Caki2 (cell line): ENCODE data around the gene MTMR12. TPM values are rescaled to one million over a fixed set of nuclear protein-coding genes. Genes with fewer than 3 reads are reported as not detected.
A peak's percentile ranks its signal among the peaks of the same experiment; 100 is the strongest.
"Not testable (repeated sequence)": the region's sequence is repeated elsewhere in the genome, so short reads cannot be mapped to it uniquely, and the experiment has no call there.

Experiments used
- DNase-seq: peaks from one replicate; pipeline ENCODE4 v3.0.0-alpha.2; 2015; ENCODE audit warnings: low read depth
- in situ Hi-C: cut with HindIII; loops from 2 replicates; pipeline ENCODE4 v1.10.0; 2016; ENCODE audit warnings: low sequenced_read_pairs, low pct_unique_long_range_greater_than_20kb, mixed read lengths
- total RNA-seq: library from RNA; depleted of rRNA; stranded (reverse); fragments of >200 nt; shearing (Covaris generic); gene quantifications from 2 replicates; pipeline ENCODE4 v1.2.3, GENCODE V29; 2014; ENCODE audit warnings: low replicate concordance

Gene MTMR12
- total RNA-seq, 1 experiment from 2014 or later = 9.5 TPM

DNA sequence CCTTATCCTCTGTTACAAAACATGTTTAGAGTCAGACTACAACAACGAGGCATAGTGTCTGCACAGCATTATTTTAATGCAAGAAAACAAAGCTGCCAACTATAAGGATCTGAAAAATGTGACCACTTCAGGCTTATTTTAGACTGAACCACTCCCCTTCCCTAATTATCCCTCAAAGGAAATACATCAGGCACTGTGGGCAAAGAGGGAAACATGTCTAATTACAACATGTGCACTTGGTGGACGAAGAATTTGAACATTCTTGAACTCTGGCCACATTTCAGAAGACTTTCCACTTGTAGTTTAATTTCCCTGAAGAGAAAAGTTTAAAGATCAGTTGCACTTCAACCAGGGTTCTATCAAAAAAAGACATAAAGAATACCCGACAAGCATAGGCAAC, 3.8 kb downstream of the MTMR12 start:
- no peak for DNase-seq
- in situ Hi-C loops = no loop called here

DNA sequence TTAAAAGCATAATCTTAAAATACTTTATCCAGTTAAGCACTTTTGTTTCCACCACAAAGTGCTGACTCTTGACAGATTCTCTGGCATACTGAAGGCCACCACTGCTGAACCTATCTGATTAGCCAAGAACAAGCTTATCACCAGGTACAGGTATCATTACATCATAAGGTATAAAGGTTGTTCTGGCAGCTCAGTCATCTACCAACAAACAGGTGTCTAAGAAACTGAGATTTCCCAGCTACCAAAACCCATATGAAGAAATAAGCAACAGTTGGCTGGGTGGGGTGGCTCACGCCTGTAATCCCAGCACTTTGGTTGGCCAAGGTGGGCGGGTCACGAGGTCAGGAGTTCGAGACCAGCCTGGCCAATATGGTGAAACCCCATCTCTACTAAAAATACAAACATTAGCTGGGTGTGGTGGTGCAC, 5.0 kb downstream of the MTMR12 start:
- in situ Hi-C loops = no loop called here
- DNase-seq = no peak

DNA sequence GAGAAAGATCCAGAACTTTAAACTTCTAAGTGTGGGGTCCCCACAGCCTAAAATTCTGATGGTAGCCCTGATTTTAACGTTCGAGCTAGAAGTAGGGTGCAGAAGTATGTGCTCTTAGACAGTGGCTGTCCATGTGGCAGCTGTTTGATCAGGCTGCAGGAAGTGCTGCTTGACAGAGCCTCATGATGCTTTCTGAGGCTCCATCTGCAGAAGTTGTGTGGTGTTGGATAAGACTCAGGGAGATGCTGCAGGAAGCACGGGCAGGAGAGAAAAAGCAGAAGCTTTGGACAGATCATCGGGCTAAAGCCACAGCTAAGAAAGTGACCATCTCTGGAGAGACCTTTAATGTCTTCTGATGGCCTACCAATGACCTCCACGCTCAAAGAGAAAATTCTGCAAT, 8.1 kb downstream of the MTMR12 start:
- DNase-seq = no peak
- in situ Hi-C loops = no loop called here

DNA sequence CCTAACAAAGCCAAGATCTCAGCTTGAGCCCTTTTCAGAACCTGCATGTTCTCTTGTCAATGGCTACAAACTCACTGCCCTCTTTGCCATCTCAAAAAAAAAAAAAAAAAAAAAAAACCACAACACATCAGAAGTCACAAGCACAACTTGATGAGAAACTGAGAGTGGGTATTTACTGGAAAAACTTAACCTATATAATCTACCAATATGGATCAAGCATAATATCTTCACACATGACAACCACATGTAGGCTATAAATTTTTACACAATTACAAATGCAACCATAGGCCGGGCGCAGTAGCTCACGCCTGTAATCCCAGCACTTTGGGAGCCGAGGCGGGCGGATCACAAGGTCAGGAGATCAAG, 9.0 kb downstream of the MTMR12 start:
- in situ Hi-C loops = no loop called here
- no peak for DNase-seq

DNA sequence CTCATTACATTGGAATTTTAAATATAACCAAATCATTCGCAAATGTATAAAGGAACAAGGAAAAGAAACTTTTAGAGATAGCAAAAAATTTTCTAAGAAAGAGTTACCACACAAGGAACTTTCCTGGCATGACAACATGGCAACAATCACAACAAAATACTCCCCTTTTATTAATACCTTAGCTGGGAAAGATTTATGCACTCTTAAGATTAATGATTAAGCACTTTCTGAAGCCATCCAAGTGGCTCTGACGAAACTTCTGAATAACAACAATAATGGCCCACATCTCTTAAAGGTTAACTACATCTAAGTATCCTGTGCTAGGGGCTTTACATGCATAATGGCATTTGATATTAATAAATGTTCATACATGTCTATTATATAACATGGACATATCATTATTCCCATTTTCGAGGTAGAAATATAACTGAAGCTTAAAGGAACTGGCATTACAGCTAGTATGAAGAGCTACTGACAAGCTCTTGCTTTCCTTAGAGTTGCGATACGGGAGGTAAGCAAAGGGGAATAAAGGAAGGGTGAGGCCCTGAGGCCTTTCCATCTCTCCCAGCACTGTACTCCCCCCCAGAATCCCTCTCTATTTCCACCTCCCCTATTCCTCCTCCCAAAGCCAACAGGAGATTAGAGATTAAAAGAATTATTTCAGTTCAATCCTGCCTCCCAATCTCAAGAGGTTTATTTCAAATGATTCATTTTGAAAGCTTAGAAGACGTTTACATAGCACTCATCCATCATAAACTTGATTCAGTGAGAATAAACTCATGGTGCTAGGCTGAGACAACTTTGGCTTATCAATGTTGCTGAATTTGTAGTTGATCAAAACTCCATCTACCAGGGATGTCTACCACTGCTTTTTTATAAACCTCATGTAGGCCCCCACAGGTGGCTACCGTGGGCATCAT, 9.6 kb downstream of the MTMR12 start:
- in situ Hi-C loops = no loop called here
- peak; percentile 69 for DNase-seq

DNA sequence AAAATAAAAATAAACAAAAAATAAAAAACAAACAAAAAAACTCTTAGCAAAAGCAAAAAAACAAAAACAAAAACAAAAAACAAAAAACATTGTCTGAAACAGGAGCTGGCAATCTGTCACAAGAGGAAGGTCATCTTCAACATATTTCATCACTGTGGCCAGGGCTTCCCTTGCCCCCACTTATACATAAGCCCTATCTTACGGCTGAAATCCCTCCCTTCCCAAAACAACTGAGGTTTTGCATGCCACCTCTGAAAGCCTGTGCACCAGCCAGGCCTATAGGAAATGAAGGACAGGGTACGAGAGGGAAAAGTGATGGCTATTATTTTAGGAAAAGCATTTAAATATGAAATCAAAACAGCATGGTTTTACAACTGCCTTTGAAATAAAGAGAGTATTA, 10.8 kb downstream of the MTMR12 start:
- no peak for DNase-seq
- in situ Hi-C loops = no loop called here

DNA sequence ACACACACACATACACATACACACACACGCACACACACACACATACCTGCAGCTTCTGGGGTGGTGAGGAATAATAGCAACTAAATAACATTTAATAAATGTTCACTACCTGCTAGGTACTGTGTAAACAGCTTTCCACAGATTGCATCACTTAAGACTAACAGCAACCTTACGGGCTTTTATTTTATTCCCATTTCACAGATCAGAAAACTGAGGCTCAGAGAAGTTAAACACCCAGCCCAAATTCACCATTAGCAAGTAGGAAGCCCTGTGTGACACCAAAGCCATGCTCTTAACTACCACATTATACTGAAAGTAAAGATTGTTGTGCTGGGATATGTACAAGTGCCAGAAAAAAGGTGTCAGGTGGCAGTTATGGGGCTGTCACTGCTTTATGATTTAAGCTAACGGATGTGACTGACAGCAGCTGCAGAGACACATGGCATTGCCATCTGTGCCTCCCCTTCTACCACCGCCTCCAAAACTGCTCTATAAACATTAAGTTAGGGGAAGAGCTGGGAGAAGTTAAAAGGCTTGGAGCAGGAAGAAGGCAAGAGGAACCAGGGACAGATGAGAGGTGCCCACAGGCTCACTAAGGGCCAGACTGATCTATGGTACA, 13.6 kb downstream of the MTMR12 start:
- in situ Hi-C loops = no loop called here
- DNase-seq = no peak

DNA sequence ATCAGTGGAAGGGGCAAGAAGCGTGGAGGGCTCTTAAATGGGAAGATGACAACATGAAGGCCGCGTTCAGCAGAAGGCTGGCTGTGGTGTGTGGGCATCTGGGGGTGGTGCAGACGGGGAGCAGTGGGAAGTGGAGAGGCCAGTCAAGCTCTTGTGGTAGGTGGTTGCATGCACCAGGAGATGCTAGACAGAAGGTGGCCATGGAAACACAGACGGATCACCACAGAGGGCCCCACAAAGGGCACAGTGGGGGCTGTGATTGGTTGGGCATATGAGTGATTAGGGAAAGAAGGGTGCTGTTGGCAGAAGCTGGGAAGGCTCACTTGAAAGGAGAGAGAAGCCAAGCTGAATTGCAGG, 14.7 kb downstream of the MTMR12 start:
- in situ Hi-C loops = no loop called here
- DNase-seq = no peak

DNA sequence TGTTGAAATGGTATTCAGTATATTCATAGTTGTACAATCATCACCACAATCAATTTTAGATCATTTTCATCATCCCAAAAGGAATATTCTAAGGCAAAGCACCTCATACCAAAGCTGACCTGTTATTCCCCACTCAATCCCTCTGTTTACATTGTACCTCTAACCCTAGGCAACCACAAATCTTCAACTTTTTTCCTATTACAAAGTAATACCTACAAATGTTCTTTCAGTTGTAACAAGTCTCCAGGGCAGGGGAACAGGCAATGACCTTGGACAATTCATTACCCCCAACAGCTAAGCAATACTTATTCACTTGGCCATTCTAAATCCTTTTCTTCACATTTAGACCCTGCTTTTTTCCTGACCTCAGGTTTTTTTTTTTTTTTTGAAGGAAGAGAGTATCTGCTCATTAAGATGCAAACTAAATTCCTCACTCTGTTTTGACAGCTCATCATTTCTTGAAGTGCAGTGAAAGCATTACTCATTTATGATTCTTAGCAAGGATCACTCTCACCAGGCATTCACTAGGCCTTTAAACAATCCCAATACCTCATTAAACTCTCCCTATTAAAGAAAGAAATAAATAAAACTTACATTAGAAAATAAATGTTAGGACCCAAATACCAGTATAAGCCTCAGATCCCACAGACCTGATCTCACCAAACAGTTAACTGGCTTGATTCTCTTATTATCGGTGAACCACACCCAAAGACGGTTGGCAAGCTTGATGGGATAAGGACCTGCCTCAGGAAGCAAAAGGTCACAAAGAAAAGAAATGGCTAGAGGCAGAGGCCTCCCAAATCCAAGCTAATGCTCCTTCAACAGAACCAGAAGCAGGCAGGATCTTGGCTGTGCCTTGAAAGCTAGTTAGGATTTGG, 15.3 kb downstream of the MTMR12 start:
- in situ Hi-C loops = no loop called here
- no peak for DNase-seq

DNA sequence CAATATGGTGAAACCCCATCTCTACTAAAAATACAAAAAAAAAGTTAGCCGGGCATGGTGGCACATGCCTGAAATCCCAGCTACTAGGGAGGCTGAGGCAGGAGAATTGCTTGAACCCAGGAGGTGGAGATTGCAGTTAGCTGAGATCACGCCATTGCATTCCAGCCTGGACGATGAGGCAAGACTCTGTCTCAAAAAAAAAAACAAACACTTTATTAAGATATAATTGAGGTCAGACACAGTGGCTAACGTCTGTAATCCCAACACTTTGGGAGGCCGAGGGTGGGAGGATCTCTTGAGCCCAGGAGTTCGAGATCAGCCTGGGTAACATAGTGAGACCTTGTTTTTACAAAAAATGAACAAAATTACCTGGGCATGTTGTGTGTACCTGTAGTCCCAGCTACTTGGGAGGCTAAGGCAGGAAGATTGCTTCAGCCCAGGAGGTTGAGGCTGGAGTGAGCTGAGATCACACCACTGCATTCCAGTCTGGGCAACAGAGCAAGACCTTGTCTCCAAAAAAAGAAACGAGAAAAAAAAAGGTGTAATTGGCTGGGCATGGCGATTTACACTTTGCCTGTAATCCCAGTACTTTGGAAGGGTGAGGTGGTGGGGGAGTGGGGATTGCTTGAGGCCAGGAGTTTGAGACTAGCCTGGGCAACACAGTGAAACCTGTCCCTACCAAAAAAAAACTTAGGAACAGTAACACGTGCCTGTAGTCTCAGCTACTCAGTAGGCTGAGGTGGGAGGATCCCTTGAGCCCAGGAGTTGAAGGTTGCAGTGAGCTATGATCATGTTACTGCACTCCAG, 16.6 kb downstream of the MTMR12 start:
- in situ Hi-C loops, DNase-seq: not testable (repeated sequence)

DNA sequence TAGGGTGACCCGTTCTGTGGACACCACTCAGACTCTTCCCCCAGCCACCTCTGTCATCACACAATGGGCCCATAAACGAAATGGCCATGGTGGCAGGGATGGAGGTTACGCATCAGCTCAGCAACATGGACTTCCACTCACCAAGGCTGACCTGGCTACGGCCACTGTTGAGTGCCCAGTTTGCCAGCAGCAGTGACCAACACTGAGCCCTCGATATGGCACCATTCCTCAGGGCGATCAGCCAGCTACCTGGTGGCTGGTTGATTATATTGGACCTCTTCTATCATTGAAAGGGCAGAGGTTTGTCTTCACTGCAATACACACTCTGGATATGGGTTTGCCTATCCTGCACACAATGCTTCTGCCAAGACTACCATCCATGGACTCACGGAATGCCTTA, 21.1 kb downstream of the MTMR12 start:
- no peak for DNase-seq
- in situ Hi-C loops = no loop called here

DNA sequence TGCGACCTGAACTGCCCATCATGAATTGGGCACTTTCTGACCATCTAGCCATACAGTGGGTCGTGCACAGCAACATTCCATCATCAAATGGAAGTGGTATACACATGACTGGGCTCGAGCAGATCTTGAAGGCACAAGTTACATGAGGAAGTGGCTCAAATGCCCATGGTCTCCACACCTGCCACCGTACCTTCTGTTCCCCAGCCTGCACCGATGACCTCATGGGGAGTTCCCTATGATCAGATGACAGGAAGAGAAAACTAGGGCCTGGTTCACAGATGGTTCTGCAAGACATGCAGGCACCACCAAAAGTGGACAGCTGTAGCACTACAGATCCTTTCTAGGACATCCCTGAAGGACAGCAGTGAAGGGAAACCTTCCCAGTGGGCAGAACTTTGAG, 21.8 kb downstream of the MTMR12 start:
- in situ Hi-C loops = no loop called here

DNA sequence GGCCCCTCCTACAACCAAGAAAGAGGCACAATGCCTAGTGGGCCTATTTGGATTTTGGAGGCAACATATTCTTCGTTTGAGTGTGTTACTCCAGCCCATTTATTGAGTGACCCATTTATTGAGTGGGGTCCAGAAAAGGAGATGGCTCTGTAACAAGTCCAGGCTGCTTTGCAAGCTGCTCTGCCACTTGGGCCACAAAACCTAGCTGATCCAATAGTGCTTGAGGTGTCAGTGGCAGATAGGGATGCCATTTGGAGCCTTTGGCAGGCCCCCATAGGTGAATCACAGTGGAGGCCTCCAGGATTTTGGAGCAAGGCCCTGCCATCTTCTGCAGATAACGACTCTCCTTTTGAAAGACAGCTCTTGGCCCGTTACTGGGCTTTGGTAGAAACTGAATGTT, 22.2 kb downstream of the MTMR12 start:
- DNase-seq, in situ Hi-C loops: not testable (repeated sequence)

More for the DNA sequence above, 21.8 kb downstream of the MTMR12 start:
- no peak for DNase-seq

DNA sequence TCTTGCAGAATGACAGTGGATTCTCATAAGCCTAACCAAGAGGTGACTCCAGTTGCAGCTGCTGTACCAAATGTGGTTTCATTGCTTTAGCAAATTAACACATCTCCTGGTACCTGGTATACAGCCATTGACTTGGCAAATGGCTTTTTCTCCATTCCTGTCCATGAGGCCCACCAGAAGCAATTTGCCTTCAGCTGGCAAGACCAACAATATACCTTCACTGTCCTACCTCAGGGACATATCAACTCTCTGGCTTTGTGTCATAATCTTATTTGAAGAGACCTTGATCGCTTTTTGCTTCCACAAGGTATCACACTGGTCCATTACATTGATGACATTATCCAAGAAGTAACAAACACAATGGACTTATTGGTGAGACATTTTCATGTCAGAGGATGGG, 22.8 kb downstream of the MTMR12 start:
- in situ Hi-C loops, DNase-seq: not testable (repeated sequence)

DNA sequence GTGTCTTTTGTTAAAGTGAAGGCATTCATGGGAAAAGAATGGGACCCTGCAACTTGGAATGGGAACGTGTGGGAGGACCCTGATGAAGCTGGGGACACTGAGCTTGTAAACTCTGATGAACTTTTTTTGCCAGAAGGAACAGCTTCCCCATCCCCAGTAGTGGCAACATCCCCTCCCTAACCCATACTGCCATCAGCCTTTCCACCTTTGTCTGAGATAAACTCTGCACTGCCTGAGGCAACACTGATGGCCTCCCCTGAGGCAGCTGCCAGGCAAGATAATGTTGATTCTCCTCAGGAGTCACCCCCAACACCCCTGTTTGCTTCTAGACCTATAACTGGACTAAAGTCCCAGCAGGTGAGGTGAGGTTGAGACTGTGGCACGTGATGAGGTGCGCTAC, 24.6 kb downstream of the MTMR12 start:
- DNase-seq, in situ Hi-C loops: not testable (repeated sequence)

DNA sequence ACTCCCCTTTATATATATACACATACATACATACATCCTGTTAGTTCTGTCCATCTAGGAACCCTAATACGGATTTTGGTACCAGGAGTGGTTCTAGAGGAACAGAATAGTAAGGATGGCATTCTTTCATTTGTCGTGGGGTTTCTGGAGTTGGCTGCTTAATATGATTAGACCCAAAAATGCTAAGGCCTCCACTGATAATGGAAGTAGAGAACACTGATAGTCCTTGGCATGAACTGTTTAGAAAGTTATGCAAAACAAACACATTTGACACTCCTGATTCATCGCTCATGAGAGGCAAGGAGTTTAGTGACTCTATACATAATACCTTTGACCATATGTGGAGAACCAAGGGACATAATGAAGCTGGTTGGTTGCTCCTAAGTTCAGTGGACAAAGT, 25.2 kb downstream of the MTMR12 start:
- DNase-seq, in situ Hi-C loops: not testable (repeated sequence)

DNA sequence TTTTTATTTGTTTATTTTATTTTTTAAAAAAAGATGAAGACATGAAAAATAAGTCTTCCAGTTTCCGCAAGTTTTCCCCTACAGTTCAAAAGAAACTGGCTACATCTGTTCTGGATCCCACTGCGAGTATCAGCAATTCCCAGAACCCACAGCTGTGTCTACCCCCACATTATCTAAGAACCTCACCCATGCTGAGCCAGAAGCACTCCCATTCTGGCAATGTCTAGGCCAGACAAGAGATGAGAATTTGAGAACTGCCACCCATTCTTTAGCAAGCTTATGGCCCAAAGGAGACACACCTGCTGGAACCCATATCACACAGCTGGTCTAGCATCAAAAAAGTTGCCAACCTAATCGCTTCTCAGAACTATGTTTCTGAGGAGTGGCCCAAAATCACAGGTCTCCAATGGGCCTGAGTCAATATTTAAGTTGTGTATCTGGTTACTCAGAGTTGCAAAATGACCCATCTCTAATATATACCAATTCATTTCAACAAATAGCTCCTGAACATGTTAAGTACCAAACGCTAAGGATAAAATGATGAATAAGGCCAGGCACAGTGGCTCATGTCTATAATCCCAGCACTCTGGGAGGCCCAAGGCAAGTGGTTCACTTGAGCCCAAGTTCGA, 27.1 kb downstream of the MTMR12 start:
- in situ Hi-C loops = no loop called here
- DNase-seq = no peak
